DND-41 (cell line): ENCODE data around the gene EFHC2.

Experiments
- ATAC-seq: fragments of 200-7000 bp; cut with Tn5 transposase; 3 replicates; pipeline ENCODE4 v1.9.1; 2021; ENCODE audit warnings: low read depth; ENCODE audit not compliant: insufficient read depth
- DNase-seq: peaks from one replicate; pipeline ENCODE4 v3.0.0-alpha.2; 2020
- H2AFZ ChIP-seq: 2 replicates; pipeline ENCODE4 v1.6.0; 2012; ENCODE audit warnings: low read depth, low read length
- H3K27ac ChIP-seq: 2 replicates; pipeline ENCODE4 v1.5.1; 2012; ENCODE audit warnings: low read length, inconsistent platforms
- H3K27me3 ChIP-seq: fragments of 200-600 bp; sonication (generic); 2 replicates; pipeline ENCODE4 v1.6.0; 2012; ENCODE audit warnings: low read length, mild to moderate bottlenecking, inconsistent platforms; ENCODE audit not compliant: insufficient read depth, poor library complexity
- H3K36me3 ChIP-seq: 2 replicates; pipeline ENCODE4 v1.5.1; 2012; ENCODE audit warnings: low read length, inconsistent platforms; ENCODE audit not compliant: insufficient read depth
- H3K4me1 ChIP-seq: 2 replicates; pipeline ENCODE4 v1.5.1; 2012; ENCODE audit warnings: mild to moderate bottlenecking, low read length; ENCODE audit not compliant: insufficient read depth
- H3K4me2 ChIP-seq: 2 replicates; pipeline ENCODE4 v1.6.0; 2012; ENCODE audit warnings: mild to moderate bottlenecking, moderate library complexity, low read length, inconsistent platforms; ENCODE audit not compliant: insufficient read depth
- H3K4me3 ChIP-seq, 2 experiments: fragments of 200-600 bp in 1 of 2; shearing (Covaris generic) in 1 of 2; 2 replicates each; pipeline ENCODE4 v1.5.1; 2012 to 2016; ENCODE audit warnings: inconsistent platforms in 2 of 2, low read length in 2 of 2, mild to moderate bottlenecking in 2 of 2, low read depth in 1 of 2, moderate library complexity in 1 of 2
- H3K79me2 ChIP-seq: 2 replicates; pipeline ENCODE4 v1.6.0; 2012; ENCODE audit warnings: low read length, inconsistent platforms; ENCODE audit not compliant: insufficient read depth
- H3K9ac ChIP-seq: 2 replicates; pipeline ENCODE4 v1.6.0; 2012; ENCODE audit warnings: low read depth, mild to moderate bottlenecking, inconsistent platforms, low read length, moderate library complexity
- H3K9me3 ChIP-seq: 2 replicates; pipeline ENCODE4 v1.5.1; 2012; ENCODE audit warnings: low read length, moderate library complexity, mild to moderate bottlenecking, inconsistent platforms; ENCODE audit not compliant: insufficient read depth, severe bottlenecking
- H4K20me1 ChIP-seq: 2 replicates; pipeline ENCODE4 v1.6.0; 2012; ENCODE audit warnings: low read length; ENCODE audit not compliant: insufficient read depth
- EZH2 ChIP-seq: IDR thresholded peaks from 3 replicates; pipeline ENCODE4 v1.6.1; 2012; ENCODE audit warnings: borderline replicate concordance, low read depth, mild to moderate bottlenecking, moderate library complexity, low read length, inconsistent platforms; ENCODE audit not compliant: severe bottlenecking
- TF ChIP-seq, protein P1 (sequence below): IDR thresholded peaks from 2 replicates; pipeline ENCODE4 v1.5.1; 2012; ENCODE audit warnings: borderline replicate concordance, low read length, moderate library complexity, mild to moderate bottlenecking; ENCODE audit not compliant: poor library complexity, severe bottlenecking; ENCODE audit errors: extremely low read depth

EFHC2 gene

DNA sequence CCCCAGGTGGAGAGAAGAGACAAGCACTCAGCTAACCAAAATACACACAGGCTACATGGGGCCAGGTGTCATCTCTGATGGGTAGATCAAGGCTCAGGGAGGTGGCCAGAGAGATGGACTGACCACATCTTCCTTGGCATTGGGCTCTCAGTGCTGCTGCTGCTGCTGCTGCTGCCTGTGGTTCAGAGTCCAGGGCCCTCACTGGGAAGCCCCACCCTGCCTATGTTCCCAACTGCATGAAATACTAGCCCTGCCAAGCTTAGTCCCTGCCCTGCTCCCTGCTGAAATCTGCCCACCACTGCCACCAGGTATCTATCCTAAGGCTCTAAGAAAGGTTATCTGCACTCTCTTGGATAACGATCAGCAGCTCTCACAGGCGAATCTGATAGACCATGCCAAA is 118.7 kb downstream of the EFHC2 start:
- DNase-seq (no peak), ATAC-seq (no peak)
- Histone ChIP-seq H3K79me2 (no peaks in the 10 kb centered on the region), H2AFZ (no peak overlapping the region), H4K20me1 (no peaks in the 10 kb centered on the region), H3K4me2 (no peak overlapping the region), H3K4me1 (no peaks in the 10 kb centered on the region), H3K9me3 (no peaks in the 10 kb centered on the region), H3K27ac (no peak overlapping the region), H3K27me3 (no peaks in the 10 kb centered on the region), H3K4me3 (no peak overlapping the region), H3K9ac (no peak overlapping the region), H3K36me3 (no peaks in the 10 kb centered on the region)
- TF ChIP-seq, protein P1, sequence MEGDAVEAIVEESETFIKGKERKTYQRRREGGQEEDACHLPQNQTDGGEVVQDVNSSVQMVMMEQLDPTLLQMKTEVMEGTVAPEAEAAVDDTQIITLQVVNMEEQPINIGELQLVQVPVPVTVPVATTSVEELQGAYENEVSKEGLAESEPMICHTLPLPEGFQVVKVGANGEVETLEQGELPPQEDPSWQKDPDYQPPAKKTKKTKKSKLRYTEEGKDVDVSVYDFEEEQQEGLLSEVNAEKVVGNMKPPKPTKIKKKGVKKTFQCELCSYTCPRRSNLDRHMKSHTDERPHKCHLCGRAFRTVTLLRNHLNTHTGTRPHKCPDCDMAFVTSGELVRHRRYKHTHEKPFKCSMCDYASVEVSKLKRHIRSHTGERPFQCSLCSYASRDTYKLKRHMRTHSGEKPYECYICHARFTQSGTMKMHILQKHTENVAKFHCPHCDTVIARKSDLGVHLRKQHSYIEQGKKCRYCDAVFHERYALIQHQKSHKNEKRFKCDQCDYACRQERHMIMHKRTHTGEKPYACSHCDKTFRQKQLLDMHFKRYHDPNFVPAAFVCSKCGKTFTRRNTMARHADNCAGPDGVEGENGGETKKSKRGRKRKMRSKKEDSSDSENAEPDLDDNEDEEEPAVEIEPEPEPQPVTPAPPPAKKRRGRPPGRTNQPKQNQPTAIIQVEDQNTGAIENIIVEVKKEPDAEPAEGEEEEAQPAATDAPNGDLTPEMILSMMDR: no peak
- TF ChIP-seq EZH2: no peak

DNA sequence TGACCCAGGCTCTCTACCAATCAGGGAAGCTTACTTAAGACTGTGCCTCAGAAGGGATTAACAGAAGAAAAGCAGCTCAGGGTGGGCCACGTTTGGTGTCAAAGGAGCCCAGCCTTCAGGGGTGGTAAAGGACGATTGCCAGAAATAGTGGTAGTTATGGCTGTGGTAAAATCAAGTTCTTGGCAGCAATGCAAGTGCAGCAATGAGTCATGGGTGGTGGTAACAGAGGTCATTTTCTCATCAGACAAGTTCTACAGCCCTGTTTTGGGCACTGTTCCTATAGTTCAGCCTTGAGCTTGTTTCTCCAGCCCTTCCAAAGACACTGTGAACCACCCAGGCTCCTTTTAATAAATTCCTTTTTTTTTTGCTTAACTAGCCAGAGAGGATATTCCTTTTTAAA is 120.3 kb downstream of the EFHC2 start:
- Histone ChIP-seq H2AFZ (no peak overlapping the region), H3K9me3 (no peaks in the 10 kb centered on the region), H3K9ac (no peak overlapping the region), H3K4me3 (no peak overlapping the region), H3K27me3 (no peaks in the 10 kb centered on the region), H4K20me1 (no peaks in the 10 kb centered on the region), H3K4me2 (no peak overlapping the region), H3K36me3 (no peaks in the 10 kb centered on the region), H3K27ac (no peak overlapping the region), H3K79me2 (no peaks in the 10 kb centered on the region), H3K4me1 (no peaks in the 10 kb centered on the region)
- DNase-seq (no peak), ATAC-seq (no peak)
- TF ChIP-seq, protein P1: no peak
- TF ChIP-seq EZH2: no peak

DNA sequence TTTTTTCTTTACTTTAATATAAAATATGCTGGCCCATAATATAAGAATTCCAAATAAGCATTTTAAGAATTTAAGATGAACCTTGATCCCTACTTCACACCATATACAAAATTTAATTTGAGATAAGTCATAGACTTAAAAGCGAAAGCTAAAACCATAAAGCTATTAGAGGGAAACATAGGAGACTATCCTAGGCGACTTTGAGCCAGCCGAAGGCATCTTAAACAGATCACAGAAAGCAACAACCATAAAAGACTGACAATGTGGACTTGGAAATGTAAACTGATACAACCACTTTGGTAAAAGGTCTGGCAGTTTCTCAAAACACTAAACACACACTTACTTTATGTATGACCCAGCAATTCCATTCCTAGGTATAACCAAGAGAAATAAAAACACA is 125.0 kb downstream of the EFHC2 start:
- no peak overlapping the region for H3K27ac ChIP-seq
- no peak overlapping the region for H3K4me2 ChIP-seq
- H3K4me1 ChIP-seq: no peaks in the 10 kb centered on the region
- TF ChIP-seq, protein P1: no peak
- TF ChIP-seq EZH2: no peak
- H4K20me1 ChIP-seq: no peaks in the 10 kb centered on the region
- no peak overlapping the region for H3K4me3 ChIP-seq
- no peak for DNase-seq
- H3K36me3 ChIP-seq: no peaks in the 10 kb centered on the region
- H2AFZ ChIP-seq: no peak overlapping the region
- no peak for ATAC-seq
- no peaks in the 10 kb centered on the region for H3K79me2 ChIP-seq
- H3K9ac ChIP-seq: no peak overlapping the region
- H3K9me3 ChIP-seq: no peaks in the 10 kb centered on the region
- no peaks in the 10 kb centered on the region for H3K27me3 ChIP-seq

DNA sequence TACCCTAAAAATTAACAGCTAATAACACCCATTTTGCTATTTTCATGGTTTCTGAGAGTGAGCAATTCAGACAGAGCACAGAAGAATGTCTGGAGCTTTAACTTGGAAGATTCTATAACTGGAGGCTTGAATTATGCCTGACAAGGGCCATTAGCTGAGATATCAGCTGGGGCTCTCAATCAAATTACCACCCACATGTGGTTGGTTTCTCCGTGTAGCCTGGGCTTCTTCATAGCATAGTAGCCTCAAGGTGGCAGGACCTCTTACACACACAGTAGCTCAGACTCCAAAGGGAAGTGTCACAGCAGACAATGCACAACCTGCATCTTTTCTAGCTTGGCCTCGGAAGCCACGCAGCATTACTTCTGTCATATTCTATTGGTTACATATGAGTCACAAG is 127.3 kb downstream of the EFHC2 start:
- H3K36me3 ChIP-seq: no peaks in the 10 kb centered on the region
- no peak overlapping the region for H3K27ac ChIP-seq
- no peak overlapping the region for H3K9ac ChIP-seq
- H3K4me2 ChIP-seq: no peak overlapping the region
- no peaks in the 10 kb centered on the region for H4K20me1 ChIP-seq
- no peaks in the 10 kb centered on the region for H3K4me1 ChIP-seq
- no peak overlapping the region for H2AFZ ChIP-seq
- DNase-seq: no peak
- ATAC-seq: no peak
- no peaks in the 10 kb centered on the region for H3K79me2 ChIP-seq
- H3K9me3 ChIP-seq: no peaks in the 10 kb centered on the region
- TF ChIP-seq, protein P1: no peak
- no peak for TF ChIP-seq EZH2
- no peak overlapping the region for H3K4me3 ChIP-seq
- no peaks in the 10 kb centered on the region for H3K27me3 ChIP-seq
